Activated CD4-positive, alpha-beta memory T cell treated with anti-CD3 and anti-CD28 coated beads for 36 hours (primary cell): ENCODE results near the gene FAM76A. TPM values are rescaled to one million over a fixed set of nuclear protein-coding genes. Genes with fewer than 3 reads are reported as not detected.

Experiments used
- total RNA-seq, 2 experiments: library from RNA; stranded (reverse); gene quantifications; one replicate each; pipeline ENCODE4 v1.2.3, GENCODE V29; 2021

Gene FAM76A
- total RNA-seq, 2 experiments from 2014 or later = 8.1 to 11.8 TPM

Other genes with a start within 250 kb of the FAM76A start
- 100 to 1,000 TPM; 109 to 110 TPM for gene WASF2, start 235.8 kb upstream of the FAM76A start, total RNA-seq
- gene AHDC1, start 121.8 kb upstream of the FAM76A start, total RNA-seq = 10 to 100 TPM in 1 of 2 experiments, 1 to 10 TPM in 1; 8.3 to 12.1 TPM
- under 1 TPM; 0.24 to 0.27 TPM for gene FGR, start 90.8 kb upstream of the FAM76A start, total RNA-seq
- gene IFI6, start 53.8 kb upstream of the FAM76A start, total RNA-seq = 10 to 100 TPM; 76.4 TPM
- 10 to 100 TPM; 31.8 to 32.0 TPM for gene STX12, start 47.3 kb downstream of the FAM76A start, total RNA-seq
- 10 to 100 TPM; 42.9 to 43.8 TPM for gene PPP1R8, start 104.8 kb downstream of the FAM76A start, total RNA-seq
- 10 to 100 TPM; 27.4 to 29.3 TPM for gene THEMIS2, start 146.6 kb downstream of the FAM76A start, total RNA-seq
- 10 to 100 TPM; 90.2 to 94.8 TPM for gene RPA2, start 188.6 kb downstream of the FAM76A start, total RNA-seq
- gene SMPDL3B, start 209.0 kb downstream of the FAM76A start, total RNA-seq = under 1 TPM; 0.36 to 0.46 TPM
- 1 to 10 TPM; 7.1 to 8.9 TPM for gene XKR8, start 234.0 kb downstream of the FAM76A start, total RNA-seq